Skin of body (tissue), 2 donors: ENCODE measurements around the gene FBXL17. TPM values are rescaled to one million over a fixed set of nuclear protein-coding genes. Genes with fewer than 3 reads are reported as not detected.

Experiments used
- DNase-seq: peaks from one replicate; lab custom pipeline; 2025; lab: John Stamatoyannopoulos, UW
- total RNA-seq: library from RNA; depleted of rRNA; stranded (reverse); fragments of >200 nt; gene quantifications from one replicate; pipeline ENCODE4 v1.2.3, GENCODE V29; 2014

The FBXL17 gene
- total RNA-seq, 1 donor from 2014 or later = 17.5 TPM

DNA sequence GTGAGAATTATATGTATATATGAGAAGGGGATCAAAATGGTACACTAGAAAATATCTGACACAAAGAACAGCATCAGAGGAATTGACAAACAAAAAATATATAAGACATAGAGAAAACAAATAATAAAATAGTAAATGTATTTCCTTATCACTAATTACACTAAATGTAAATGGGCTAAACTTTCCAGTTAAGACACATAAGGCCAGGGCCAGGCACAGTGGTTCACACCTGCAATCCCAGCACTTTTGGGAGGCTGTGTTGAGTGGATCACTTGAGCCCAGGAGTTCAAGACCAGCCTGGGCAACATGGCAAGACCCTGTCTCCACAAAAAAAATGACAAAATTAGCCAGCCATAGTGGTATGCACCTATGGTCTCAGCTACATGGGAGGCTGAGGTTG lies 8.5 kb downstream of the FBXL17 start:
- DNase-seq = no peak

DNA sequence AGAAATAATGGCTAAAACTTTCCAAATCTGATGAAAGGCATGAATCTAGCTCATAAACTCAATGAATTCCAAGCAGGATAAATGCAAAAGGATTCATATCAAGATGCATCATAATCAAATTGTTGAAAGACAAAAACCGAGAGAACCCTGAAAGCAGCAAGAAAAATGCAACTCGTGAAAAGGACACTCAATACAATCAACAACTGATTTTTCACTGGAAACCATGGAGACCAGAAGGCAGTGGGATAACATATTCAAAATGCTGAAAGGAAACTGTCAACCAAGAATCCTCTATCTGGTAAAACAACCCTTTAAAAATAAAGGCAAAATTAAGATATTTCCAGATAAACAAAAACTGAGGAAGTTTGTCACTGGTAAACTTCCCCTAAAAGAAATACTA lies 9.5 kb downstream of the FBXL17 start:
- DNase-seq = no peak

DNA sequence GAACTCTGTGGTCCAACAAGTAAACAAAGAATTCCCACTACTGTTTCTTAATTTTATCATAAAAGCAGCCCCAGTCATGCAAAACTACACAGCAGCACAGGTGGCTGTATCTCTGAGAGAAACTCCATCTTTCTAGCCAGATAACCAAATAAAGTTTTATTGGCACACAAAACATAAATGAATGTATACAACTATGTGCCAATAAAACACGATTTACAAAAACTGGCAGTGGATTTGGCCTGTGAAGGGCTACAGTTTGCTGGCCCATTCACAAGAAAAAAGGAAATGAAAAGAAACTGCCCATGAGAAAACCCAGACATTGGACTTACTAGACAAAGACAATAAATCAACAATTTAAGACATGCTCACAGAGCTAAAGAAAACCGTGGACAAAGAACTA lies 10.6 kb downstream of the FBXL17 start:
- no peak for DNase-seq

DNA sequence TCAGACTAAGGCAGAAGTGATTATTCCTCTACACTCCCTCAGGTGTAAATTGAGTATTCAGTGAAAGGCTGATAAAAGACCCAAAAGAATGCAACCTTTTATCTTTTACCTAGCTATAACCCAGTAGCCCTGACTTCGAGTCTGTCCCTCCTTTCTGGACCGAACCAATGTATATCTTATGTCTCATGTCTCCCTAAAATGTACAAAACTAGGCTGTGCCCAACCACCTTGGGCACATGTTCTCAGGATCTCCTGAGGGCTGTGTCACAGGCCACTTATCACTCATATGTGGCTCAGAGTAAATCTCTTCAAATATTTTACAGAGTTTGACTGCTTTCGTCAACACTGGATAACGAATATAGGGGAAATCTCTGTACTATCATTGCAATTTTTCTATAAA lies 12.7 kb downstream of the FBXL17 start:
- DNase-seq = no peak

DNA sequence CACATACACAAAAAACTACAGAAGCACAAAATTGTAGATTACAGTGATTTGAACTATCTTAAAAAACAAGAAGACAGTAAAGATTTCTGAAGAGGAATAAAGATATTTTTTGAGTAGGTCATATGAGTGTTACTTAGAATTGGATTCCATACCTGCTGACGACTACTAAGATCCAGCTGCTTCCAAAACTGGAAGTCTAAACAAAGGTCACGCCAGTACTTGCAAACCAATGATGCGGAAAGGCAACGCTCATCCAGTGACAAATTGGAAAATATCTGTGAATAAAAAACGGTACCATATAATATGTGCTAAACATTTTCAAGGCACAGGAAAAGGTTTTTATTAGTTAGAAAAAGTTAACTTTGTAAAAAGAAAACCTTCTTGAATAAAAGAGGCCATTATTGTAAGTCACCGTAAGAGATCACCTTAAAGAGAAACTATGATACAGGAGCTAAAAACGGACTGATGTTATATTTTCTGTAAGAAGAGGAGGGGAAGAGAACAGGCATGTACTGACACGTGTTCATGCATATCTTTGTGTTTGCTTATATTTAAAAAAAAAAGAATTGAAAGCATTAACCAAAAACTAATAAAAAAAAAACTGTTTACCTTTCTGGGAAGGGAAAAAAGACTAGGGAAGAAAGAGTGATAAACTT lies 14.1 kb downstream of the FBXL17 start:
- DNase-seq = no peak

DNA sequence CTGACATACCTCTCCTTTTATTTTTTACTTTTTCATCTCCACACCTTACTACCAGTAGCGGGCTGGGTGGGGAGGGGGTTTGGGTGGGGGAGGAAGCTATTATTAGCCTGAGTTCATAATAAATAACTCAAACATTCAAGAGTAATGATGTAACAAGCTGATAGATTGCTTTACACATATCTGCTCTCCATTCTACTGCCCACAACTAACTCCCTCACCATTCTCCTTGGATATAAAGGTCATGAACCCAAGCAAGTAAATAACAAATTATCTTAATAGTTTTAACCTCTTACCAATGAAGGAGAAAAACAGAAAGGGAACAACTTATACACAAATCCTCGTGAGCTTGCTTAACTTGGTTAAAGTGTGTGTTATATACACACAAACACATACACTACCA lies 15.4 kb downstream of the FBXL17 start:
- no peak for DNase-seq

DNA sequence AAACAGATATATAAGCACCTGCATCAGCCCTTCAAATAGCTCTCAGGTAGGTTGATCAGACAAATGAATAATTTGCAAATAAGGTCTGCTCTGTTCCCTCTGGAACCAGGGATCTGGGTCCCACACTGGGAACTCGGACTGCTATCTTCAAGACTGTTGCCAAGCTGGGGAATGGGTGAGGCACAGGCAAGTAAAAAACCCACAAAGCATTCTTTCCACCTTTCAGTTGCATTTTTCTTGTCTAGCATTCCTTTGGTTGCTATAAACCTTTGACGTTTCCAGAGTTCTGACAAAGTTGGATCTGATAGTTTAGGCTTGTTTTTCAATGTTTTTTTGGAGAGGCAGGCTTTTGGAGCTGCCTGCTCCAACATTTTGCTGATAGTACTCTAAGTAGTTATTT lies 20.1 kb downstream of the FBXL17 start:
- no peak for DNase-seq

DNA sequence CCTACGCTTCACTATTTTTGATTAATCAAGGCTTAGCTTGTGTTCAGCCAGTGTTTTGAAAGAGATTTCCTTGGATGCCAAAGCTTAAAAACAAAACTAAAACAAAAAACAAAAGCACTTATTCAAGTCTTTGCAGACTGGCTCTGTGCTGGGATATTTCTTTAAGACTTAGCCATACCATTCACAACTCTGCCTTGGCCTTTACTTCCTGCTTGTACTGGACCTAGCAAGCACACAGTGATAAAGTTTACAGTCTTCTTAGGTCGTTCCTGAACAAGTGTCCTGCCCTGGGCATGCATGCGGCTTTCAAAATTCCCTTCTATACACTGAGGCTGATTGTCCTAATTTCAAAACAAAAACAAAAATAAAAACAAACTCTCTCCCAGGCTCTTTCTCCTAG lies 20.7 kb downstream of the FBXL17 start:
- no peak for DNase-seq

DNA sequence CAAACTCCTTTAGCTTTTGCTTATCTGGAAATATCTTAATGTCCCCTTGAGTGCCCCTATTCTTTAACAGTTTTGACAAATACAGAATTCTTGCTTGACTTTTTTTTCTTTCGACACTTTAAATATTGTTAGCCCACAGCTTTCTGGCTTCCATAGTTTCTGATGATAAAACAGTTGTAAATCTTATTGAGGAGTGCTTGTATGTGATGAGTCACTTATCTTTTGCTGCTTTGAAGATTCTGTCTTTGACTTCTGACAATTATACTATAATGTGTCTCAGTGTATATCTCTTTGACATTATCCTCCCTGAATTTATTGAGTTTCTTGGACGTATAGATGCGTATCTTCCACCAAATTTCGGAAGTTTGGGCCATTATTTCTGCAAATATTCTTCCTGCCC lies 21.6 kb downstream of the FBXL17 start:
- DNase-seq = no peak

DNA sequence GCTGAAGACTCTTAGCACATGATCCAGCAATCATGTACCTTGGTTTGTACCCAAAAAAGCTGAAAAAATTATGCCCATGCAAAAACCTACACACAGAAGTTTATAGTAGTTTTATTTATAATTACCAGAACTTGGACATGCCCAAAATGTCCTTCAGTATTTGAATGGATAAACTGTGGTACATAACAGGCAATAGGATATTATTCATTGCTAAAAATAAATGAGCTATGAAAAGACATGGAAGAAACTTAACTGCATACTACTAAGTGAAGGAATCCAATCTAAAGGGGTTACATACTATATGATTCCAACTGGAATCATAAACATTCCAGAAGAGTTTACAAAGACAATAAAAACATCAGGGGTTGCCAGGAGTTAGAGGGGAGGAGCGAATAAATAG lies 25.6 kb downstream of the FBXL17 start:
- DNase-seq = no peak

DNA sequence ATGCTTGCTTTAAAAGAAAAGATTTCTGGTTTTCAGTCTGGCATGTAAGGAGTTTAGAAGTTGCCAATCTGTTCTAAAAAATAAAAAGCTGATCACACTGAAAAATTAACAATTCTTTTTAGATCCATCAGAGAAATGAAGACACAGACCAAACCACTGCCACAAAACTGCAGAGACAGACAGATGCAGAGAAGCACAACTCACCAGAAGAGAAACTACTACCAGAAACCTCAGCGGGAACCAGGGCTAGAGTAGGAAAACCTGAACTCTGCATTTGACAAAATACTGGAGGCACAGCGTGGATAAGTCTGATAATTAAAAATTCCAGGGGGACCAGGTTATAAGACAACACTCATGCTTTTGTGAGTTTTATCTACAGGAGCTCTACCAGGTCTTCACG lies 28.8 kb downstream of the FBXL17 start:
- DNase-seq = no peak

DNA sequence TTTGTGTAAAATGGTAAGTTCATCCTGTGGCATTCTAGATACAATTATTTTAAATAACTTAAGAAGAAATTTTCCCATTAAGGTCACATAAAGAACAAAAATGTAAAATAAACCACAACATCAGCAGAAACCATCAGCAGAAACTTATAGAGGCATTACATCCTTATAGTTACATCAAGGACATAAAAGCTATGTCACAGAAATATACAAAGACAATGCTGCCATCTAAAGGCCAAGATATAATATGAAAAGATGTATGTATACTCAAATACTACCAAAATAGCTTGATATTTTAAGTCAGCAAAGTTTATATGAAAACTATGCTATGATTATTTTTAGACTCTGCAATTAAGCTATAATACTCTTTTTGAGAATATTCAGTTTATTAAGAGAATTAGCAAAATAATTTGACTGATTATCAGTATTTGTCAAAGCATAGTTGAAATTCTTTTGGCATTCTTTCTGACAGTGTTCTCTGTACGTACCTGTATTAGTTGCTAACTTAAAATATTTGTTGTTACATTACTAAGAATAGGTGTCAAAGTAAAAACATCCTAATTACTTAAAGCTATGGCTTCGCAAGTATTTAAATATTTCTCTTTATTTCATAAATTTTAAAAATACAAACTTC lies 36.2 kb downstream of the FBXL17 start:
- peak; percentile 46 for DNase-seq

DNA sequence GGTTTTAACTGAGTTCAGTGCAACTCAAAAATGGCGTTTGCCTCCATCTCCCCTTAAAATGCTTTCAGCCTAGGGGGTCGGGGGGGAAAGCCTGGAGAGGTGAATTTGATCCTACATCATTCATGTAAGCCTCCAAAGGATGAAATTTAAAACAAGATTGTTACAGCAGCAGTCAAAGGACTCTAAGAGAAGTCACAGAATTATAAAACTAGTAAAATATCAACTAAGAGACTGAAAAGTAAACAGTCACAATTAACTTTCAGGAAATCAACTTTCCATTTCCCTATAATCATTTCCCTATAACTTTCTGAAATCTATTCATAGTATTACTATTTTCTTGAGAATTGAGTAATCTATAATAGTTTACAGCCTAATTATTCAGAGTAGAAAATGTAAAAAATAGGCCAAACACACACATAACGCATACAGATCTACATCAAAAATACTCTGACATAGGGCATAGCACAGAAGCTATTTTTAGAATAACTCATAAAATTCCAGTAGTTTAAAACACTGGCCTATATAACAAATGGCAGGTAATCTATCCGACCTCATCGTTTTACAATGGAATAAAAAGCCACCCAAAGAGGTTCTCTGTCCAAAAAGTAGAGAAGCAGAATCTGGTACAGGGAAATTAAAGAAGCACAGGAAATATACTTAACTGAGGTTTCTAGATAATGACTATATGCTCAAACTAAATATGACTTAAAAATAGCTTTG lies 37.6 kb downstream of the FBXL17 start:
- DNase-seq = no peak

DNA sequence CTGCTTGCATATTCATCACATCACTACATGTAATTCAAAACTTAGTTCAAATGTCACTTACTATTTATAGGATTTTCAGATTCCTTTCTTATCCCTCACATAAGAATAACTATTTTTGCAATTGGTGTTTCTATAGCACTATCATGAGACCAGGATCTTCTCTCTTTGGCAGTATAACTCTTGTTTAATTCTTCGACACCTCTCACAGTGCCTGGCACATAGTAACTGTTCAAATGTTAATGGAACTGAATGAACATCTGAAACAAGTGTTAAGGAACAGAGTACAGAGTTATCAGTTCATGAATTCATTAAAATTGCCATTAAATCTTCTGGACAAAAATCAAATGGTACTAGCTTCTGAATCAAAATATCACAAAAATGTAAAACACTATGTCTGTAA lies 40.0 kb downstream of the FBXL17 start:
- no peak for DNase-seq

DNA sequence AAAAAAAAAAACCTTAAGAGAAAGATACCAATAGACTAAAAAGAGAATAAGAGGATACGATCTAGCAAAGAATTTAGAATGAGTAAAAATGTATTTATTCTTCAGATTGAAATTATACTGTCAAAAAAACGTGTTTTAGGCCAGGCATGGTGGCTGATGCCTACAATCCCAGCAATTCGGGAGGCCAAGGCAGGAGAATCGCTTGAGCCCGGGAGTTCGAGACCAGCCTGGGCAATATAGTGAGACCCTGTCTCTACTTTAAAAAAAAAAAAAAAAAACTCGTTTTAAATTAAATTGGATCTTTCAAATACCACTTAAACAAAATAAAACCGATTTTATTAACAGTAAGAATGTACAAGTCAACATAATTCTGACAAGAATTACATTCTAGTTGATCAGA lies 41.8 kb downstream of the FBXL17 start:
- no peak for DNase-seq

DNA sequence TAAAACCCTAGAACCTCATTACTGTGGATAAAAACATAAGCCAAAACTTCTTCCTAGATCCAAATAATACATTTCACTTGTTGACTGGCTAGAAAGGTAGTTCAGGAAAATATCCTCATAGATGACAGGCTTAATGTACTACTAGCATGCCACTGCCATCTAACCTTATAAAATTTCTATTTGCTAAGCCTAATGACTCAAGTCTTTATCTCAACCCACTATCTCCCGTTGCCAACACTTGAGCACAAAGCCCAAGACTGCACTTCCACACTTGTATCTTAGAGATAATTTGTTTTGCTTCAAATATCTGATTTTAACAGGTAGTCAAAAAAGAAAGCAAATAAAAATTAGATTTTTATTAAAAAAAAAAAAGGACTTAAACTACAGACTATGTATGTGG lies 42.7 kb downstream of the FBXL17 start:
- DNase-seq = no peak

DNA sequence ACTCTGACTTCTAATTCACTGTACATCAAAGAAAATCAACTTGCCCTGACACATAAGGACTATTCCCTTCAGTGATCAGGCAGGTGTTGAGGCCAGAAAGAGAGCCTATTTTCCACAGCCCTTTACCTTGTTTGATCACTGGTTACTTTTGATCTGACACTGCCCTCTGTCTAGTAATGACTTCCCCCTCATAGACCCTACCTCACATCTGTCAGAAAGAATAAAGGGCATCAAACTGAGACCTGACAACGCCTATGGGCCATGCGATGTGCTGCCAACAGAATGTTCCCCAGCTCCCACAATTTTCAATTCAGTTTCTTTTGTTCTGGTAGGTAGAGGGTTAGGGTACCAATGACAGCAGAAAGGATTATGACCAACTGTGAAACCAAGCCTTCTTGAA lies 47.7 kb downstream of the FBXL17 start:
- no peak for DNase-seq

DNA sequence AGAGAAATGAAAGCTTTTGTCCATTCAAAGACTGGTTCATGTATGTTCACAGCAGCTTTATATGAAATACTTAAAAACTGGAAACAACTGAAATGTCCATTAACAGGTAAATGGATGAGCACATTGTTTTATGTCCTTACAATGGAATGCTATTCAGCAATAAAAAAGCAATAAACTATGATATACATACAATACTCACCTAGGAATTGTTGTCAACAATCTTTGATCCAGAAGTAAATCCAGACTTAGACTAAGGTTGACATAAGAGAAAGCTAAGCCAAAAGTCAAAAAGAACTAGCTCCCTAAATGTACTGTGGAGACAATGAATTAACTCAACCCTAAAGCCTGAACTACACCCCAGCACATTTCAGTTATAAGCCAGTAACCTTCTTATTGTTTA lies 54.9 kb downstream of the FBXL17 start:
- DNase-seq = no peak

DNA sequence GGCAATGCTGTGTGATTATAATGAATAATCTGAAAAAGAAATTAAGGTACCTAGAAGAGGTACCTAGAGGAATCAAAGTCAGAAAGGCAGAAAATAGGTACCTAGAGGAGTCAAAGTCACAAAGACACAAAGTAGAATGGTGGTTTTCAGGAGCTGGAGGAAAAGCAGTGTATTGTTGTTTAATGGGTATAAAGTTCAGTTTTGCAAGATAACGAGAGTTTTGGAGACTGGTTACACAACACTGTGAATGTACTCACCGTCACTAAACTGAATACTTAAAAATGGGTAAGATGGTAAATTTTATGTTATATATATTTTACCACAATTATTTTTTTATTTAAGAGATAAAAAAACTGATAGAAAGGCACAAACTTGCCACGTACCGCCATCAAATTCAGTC lies 57.0 kb downstream of the FBXL17 start:
- DNase-seq = no peak

DNA sequence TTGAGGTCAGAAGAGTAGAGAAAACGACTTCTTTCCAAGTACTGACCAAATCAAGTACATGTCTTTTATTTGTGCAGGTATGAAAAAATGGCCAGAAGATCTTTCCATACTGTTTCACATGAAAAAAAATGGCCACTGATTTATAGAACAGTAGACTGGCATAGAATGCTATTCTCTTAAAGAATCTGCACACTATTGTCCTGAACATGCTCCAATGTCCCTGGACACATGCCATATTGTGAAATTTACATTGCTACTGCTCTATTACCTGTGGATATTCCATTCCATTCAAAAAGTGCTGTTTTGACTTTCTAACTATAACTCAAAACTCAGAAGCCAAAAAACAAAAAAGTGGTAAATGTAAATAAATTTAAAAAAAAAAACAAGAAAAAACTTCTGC lies 60.6 kb downstream of the FBXL17 start:
- DNase-seq = no peak

DNA sequence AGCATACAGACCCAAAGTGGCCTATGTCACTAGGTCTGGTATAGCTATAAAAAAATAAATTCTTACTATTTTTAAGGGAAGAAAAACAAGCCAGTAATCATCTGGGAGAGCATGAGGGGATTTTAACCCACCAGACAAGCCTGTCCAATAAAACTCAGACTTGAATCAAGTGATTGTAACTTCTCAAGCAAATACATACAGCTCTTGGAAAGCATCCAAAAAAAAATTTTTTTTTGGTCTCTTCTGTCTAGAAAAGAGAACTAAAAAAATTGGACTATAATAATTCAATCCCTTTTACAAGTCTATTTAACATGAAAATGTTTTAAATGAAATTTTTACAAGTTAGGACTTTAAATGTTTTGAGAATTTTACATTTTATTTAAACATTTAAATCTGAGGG lies 61.7 kb downstream of the FBXL17 start:
- DNase-seq = no peak

DNA sequence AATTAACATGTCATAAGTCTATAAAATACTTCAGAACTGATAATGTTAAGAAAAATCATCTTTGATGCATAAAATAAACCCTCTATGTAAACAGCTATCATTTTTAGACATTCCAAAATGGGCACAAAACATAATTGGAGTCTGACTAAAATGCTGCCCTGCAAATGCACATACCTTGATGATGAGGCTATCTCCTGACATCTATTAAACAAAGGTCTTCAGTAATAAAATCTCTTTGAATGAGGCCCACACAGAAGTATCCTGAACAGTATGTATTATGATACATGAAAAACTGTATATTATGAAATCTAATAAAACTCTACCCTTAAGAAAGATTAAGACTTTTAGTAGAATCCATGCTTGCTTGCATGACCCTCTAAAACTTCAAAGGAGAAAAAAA lies 66.1 kb downstream of the FBXL17 start:
- DNase-seq = no peak

DNA sequence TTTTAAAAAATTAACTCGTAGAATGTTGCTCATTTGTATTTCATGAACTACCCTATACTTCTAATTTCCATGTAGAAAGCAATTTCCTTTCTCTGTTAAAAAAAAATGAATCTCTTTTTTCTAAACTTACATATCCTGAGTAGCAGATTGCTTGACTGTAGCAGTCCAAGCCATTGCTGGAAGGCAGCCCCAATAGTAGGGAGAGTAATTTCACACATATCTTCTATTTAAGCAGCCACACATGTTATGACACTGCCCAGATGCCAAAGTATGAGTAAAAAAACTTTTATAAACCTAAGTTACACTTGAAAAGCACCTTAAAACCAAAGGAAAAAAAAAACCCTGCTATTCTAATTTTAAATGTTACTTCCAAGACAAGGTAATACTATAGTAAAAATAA lies 69.6 kb downstream of the FBXL17 start:
- no peak for DNase-seq
